Panc1 (cell line): Measurements from ENCODE around the gene FGF22. TPM values are rescaled to one million over a fixed set of nuclear protein-coding genes. Genes with fewer than 3 reads are reported as not detected.

Source experiments
- ATAC-seq: fragments of 200-7000 bp; cut with Tn5 transposase; 2 replicates; pipeline ENCODE4 v1.9.1; 2020; ENCODE audit warnings: mild to moderate bottlenecking, moderate library complexity
- BruUV-seq: library from RNA; stranded (reverse); fragments of 400-500 nt; replicated peaks from 2 replicates; lab custom pipeline; 2021; lab: Mats Ljungman, UMichigan
- CTCF ChIA-PET: fragments of 300-600 bp; sonication (Branson Sonifier 250); formaldehyde crosslinking; loops from one replicate; lab custom pipeline; 2022; ENCODE audit warnings: antibody characterized with exemption; lab: Charles Lee
- POLR2A ChIA-PET: fragments of 300-600 bp; sonication (Branson Sonifier 250); formaldehyde crosslinking; loops from one replicate; lab custom pipeline; 2022; ENCODE audit warnings: antibody characterized with exemption; lab: Charles Lee
- DNase-seq: peaks from one replicate; pipeline ENCODE4 v3.0.0-alpha.2; 2010; ENCODE audit warnings: low read depth, low spot score
- H3K27ac ChIP-seq: 2 replicates; pipeline ENCODE4 v1.5.1; 2011; ENCODE audit warnings: mild to moderate bottlenecking, low read length, inconsistent platforms
- H3K27me3 ChIP-seq: fragments of 200-500 bp; sonication (Bioruptor generic); 2 replicates; pipeline ENCODE4 v1.6.0; 2014; ENCODE audit warnings: low read length, inconsistent platforms; ENCODE audit not compliant: control insufficient read depth, insufficient read depth
- H3K36me3 ChIP-seq: fragments of 200-500 bp; sonication (Bioruptor generic); 2 replicates; pipeline ENCODE4 v1.5.1; 2014; ENCODE audit warnings: inconsistent platforms, mild to moderate bottlenecking, low read length, moderate library complexity; ENCODE audit not compliant: control insufficient read depth, insufficient read depth
- H3K4me1 ChIP-seq: 2 replicates; pipeline ENCODE4 v1.5.1; 2011; ENCODE audit warnings: inconsistent platforms, mild to moderate bottlenecking, low read length, moderate library complexity; ENCODE audit not compliant: control insufficient read depth, insufficient read depth
- H3K4me3 ChIP-seq, 2 experiments: 2 replicates each; pipeline ENCODE4 v1.5.1; 2011 to 2012; ENCODE audit warnings: low read depth in 2 of 2, low read length in 2 of 2, mild to moderate bottlenecking in 2 of 2, inconsistent platforms in 1 of 2, moderate library complexity in 1 of 2
- H3K9me3 ChIP-seq: fragments of 200-500 bp; sonication (Bioruptor generic); 2 replicates; pipeline ENCODE4 v1.5.1; 2014; ENCODE audit warnings: low read depth, mild to moderate bottlenecking, inconsistent platforms, low read length, moderate library complexity; ENCODE audit not compliant: control insufficient read depth, insufficient read depth
- POLR2AphosphoS5 ChIP-seq: IDR thresholded peaks from 2 replicates; pipeline ENCODE4 v1.6.1; 2012; ENCODE audit warnings: mild to moderate bottlenecking, low read depth, low read length, moderate library complexity
- SIN3A ChIP-seq: IDR thresholded peaks from 2 replicates; pipeline ENCODE4 v1.6.1; 2012; ENCODE audit warnings: low read depth, mild to moderate bottlenecking, low read length, moderate library complexity, borderline replicate concordance; ENCODE audit not compliant: insufficient read depth
- TCF7L2 ChIP-seq: IDR thresholded peaks from 2 replicates; pipeline ENCODE4 v1.6.1; 2011; ENCODE audit warnings: mild to moderate bottlenecking, low read depth, low read length, inconsistent platforms
- in situ Hi-C: cut with HindIII; loops from 2 replicates; pipeline ENCODE4 v1.10.0; 2016; ENCODE audit warnings: low sequenced_read_pairs, low pct_unique_long_range_greater_than_20kb
- intact Hi-C: fragments of 100-400 bp; cut with micrococcal nuclease; formaldehyde crosslinking; loops from one replicate; pipeline ENCODE4 v1.10.0; 2022; ENCODE audit not compliant: unreplicated experiment
- total RNA-seq: library from RNA; stranded (reverse); gene quantifications from one replicate; pipeline ENCODE4 v1.2.1, GENCODE V29; 2021; ENCODE audit not compliant: unreplicated experiment
- TF ChIP-seq, protein P1 (sequence below), 2 experiments: IDR thresholded peaks; 2 replicates each; pipeline ENCODE4 v1.6.1; 2011 to 2012; ENCODE audit warnings: low read depth in 2 of 2, control low read depth in 1 of 2, low read length in 1 of 2, mild to moderate bottlenecking in 1 of 2, moderate library complexity in 1 of 2; ENCODE audit not compliant: insufficient read depth in 1 of 2
- TF ChIP-seq, protein P2 (sequence below): fragments of 450-650 bp; IDR thresholded peaks from 2 replicates; pipeline ENCODE4 v1.5.1; 2017; ENCODE audit warnings: mild to moderate bottlenecking

The FGF22 gene
- total RNA-seq, 1 experiment from 2014 or later, result 0.72 TPM

DNA sequence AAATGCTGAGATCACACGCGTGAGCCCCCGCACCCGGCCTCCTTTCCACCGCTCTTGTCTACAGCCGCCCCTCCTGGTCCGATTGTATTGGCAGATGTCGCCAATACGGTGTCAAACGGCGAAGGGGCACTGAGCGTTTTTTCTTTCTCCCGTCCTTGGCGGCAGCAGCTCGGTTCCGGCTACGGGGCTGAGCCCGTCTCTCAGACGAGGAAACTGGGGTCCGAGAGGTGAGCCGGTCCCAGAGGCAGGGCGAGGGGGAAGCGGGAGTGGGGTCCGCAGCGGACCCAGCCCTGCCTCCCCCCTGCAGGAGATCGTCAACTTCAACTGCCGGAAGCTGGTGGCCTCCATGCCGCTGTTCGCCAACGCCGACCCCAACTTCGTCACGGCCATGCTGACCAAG lies 26.7 kb upstream of the FGF22 start:
- intact Hi-C loops, result no loop called here

DNA sequence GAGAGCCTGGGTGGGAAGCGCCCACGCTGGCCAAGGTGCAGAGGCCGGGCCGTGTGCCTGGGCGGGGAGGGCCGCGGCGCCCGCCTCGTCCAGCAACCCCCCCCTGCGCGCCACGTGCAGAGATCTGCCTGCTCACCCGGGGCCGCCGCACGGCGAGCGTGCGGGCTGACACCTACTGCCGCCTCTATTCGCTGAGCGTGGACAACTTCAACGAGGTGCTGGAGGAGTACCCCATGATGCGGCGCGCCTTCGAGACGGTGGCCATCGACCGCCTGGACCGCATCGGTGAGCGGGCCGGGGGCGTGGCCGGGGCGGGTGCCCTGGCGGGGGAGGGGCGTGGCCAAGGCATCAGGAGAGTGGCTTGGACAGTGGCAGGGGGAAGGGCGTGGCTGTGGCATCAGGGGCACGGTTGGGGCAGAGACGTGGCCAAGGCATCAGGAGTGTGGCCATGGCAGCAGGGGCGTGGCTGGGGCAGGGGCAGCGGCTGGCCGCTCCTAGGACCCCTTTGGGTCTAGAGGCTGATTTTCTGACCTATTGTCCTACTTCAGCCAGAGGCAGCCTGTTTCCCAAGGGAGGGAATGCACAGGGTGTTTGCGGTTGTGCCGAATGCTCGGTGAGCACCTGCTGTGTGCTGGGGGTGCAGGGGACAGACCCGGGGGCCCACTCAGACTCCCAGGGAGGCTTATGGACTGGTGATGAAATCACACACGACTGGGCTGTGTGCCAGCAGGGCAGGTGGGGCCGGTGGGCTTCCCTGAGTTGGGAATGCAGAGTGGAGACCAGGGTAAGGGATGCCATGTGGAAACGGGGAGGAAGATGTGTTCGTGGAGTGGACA lies 25.7 kb upstream of the FGF22 start:
- Histone ChIP-seq H3K36me3 (no peaks in the 10 kb centered on the region), H3K4me1 (peaks cover 21% of the 10 kb centered on the region), H3K27me3 (no peaks in the 10 kb centered on the region), H3K4me3 (no peak overlapping the region), H3K27ac (no peak overlapping the region), H3K9me3 (no peaks in the 10 kb centered on the region)
- no peak for TF ChIP-seq SIN3A
- TF ChIP-seq, protein P1, sequence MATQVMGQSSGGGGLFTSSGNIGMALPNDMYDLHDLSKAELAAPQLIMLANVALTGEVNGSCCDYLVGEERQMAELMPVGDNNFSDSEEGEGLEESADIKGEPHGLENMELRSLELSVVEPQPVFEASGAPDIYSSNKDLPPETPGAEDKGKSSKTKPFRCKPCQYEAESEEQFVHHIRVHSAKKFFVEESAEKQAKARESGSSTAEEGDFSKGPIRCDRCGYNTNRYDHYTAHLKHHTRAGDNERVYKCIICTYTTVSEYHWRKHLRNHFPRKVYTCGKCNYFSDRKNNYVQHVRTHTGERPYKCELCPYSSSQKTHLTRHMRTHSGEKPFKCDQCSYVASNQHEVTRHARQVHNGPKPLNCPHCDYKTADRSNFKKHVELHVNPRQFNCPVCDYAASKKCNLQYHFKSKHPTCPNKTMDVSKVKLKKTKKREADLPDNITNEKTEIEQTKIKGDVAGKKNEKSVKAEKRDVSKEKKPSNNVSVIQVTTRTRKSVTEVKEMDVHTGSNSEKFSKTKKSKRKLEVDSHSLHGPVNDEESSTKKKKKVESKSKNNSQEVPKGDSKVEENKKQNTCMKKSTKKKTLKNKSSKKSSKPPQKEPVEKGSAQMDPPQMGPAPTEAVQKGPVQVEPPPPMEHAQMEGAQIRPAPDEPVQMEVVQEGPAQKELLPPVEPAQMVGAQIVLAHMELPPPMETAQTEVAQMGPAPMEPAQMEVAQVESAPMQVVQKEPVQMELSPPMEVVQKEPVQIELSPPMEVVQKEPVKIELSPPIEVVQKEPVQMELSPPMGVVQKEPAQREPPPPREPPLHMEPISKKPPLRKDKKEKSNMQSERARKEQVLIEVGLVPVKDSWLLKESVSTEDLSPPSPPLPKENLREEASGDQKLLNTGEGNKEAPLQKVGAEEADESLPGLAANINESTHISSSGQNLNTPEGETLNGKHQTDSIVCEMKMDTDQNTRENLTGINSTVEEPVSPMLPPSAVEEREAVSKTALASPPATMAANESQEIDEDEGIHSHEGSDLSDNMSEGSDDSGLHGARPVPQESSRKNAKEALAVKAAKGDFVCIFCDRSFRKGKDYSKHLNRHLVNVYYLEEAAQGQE (IDR thresholded peaks at IDR 0.05; ENCODE audit: insufficient read depth in 1 of 2, low read depth in 2 of 2, low read length in 1 of 2), result no peak
- no TSS peak for BruUV-seq
- in situ Hi-C loops (no loop called here), intact Hi-C loops (no loop called here)
- POLR2A ChIA-PET, result no interaction called here
- CTCF ChIA-PET, result no interaction called here
- ATAC-seq (no peak), DNase-seq (no peak)

More for the DNA sequence above, 26.7 kb upstream of the FGF22 start:
- ChIA-PET POLR2A (no interaction called here), CTCF (no interaction called here)
- TF ChIP-seq, protein P2, sequence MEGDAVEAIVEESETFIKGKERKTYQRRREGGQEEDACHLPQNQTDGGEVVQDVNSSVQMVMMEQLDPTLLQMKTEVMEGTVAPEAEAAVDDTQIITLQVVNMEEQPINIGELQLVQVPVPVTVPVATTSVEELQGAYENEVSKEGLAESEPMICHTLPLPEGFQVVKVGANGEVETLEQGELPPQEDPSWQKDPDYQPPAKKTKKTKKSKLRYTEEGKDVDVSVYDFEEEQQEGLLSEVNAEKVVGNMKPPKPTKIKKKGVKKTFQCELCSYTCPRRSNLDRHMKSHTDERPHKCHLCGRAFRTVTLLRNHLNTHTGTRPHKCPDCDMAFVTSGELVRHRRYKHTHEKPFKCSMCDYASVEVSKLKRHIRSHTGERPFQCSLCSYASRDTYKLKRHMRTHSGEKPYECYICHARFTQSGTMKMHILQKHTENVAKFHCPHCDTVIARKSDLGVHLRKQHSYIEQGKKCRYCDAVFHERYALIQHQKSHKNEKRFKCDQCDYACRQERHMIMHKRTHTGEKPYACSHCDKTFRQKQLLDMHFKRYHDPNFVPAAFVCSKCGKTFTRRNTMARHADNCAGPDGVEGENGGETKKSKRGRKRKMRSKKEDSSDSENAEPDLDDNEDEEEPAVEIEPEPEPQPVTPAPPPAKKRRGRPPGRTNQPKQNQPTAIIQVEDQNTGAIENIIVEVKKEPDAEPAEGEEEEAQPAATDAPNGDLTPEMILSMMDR, result no peak
- TF ChIP-seq POLR2AphosphoS5, result no peak
- TF ChIP-seq, protein P1 (IDR thresholded peaks at IDR 0.05; ENCODE audit: insufficient read depth in 1 of 2, low read depth in 2 of 2, low read length in 1 of 2), result no peak
- TF ChIP-seq SIN3A, result no peak
- no peak for TF ChIP-seq TCF7L2
- no TSS peak for BruUV-seq
- no peak for ATAC-seq
- H3K27ac ChIP-seq, result no peak overlapping the region
- no peaks in the 10 kb centered on the region for H3K9me3 ChIP-seq
- no peak for DNase-seq
- no peak overlapping the region for H3K4me3 ChIP-seq
- no peaks in the 10 kb centered on the region for H3K27me3 ChIP-seq
- H3K4me1 ChIP-seq, result peaks cover 26% of the 10 kb centered on the region
- in situ Hi-C loops, result no loop called here
- H3K36me3 ChIP-seq, result no peaks in the 10 kb centered on the region
